Panc1 (cell line): ENCODE results near the gene ZNF831. TPM values are rescaled to one million over a fixed set of nuclear protein-coding genes. Genes with fewer than 3 reads are reported as not detected.

ENCODE experiments used
- ATAC-seq: fragments of 200-7000 bp; cut with Tn5 transposase; 2 replicates; pipeline ENCODE4 v1.9.1; 2020; ENCODE audit warnings: mild to moderate bottlenecking, moderate library complexity
- BruUV-seq: library from RNA; stranded (reverse); fragments of 400-500 nt; replicated peaks from 2 replicates; lab custom pipeline; 2021; lab: Mats Ljungman, UMichigan
- CTCF ChIA-PET: fragments of 300-600 bp; sonication (Branson Sonifier 250); formaldehyde crosslinking; loops from one replicate; lab custom pipeline; 2022; ENCODE audit warnings: antibody characterized with exemption; lab: Charles Lee
- POLR2A ChIA-PET: fragments of 300-600 bp; sonication (Branson Sonifier 250); formaldehyde crosslinking; loops from one replicate; lab custom pipeline; 2022; ENCODE audit warnings: antibody characterized with exemption; lab: Charles Lee
- DNase-seq: peaks from one replicate; pipeline ENCODE4 v3.0.0-alpha.2; 2010; ENCODE audit warnings: low read depth, low spot score
- H3K27ac ChIP-seq: 2 replicates; pipeline ENCODE4 v1.5.1; 2011; ENCODE audit warnings: mild to moderate bottlenecking, low read length, inconsistent platforms
- H3K27me3 ChIP-seq: fragments of 200-500 bp; sonication (Bioruptor generic); 2 replicates; pipeline ENCODE4 v1.6.0; 2014; ENCODE audit warnings: low read length, inconsistent platforms; ENCODE audit not compliant: control insufficient read depth, insufficient read depth
- H3K36me3 ChIP-seq: fragments of 200-500 bp; sonication (Bioruptor generic); 2 replicates; pipeline ENCODE4 v1.5.1; 2014; ENCODE audit warnings: inconsistent platforms, mild to moderate bottlenecking, low read length, moderate library complexity; ENCODE audit not compliant: control insufficient read depth, insufficient read depth
- H3K4me1 ChIP-seq: 2 replicates; pipeline ENCODE4 v1.5.1; 2011; ENCODE audit warnings: inconsistent platforms, mild to moderate bottlenecking, low read length, moderate library complexity; ENCODE audit not compliant: control insufficient read depth, insufficient read depth
- H3K4me3 ChIP-seq, 2 experiments: 2 replicates each; pipeline ENCODE4 v1.5.1; 2011 to 2012; ENCODE audit warnings: low read depth in 2 of 2, low read length in 2 of 2, mild to moderate bottlenecking in 2 of 2, inconsistent platforms in 1 of 2, moderate library complexity in 1 of 2
- H3K9me3 ChIP-seq: fragments of 200-500 bp; sonication (Bioruptor generic); 2 replicates; pipeline ENCODE4 v1.5.1; 2014; ENCODE audit warnings: low read depth, mild to moderate bottlenecking, inconsistent platforms, low read length, moderate library complexity; ENCODE audit not compliant: control insufficient read depth, insufficient read depth
- CTCF ChIP-seq: fragments of 450-650 bp; IDR thresholded peaks from 2 replicates; pipeline ENCODE4 v1.5.1; 2017; ENCODE audit warnings: mild to moderate bottlenecking
- POLR2AphosphoS5 ChIP-seq: IDR thresholded peaks from 2 replicates; pipeline ENCODE4 v1.6.1; 2012; ENCODE audit warnings: mild to moderate bottlenecking, low read depth, low read length, moderate library complexity
- REST ChIP-seq, 2 experiments: IDR thresholded peaks; 2 replicates each; pipeline ENCODE4 v1.6.1; 2011 to 2012; ENCODE audit warnings: low read depth in 2 of 2, control low read depth in 1 of 2, low read length in 1 of 2, mild to moderate bottlenecking in 1 of 2, moderate library complexity in 1 of 2; ENCODE audit not compliant: insufficient read depth in 1 of 2
- SIN3A ChIP-seq: IDR thresholded peaks from 2 replicates; pipeline ENCODE4 v1.6.1; 2012; ENCODE audit warnings: low read depth, mild to moderate bottlenecking, low read length, moderate library complexity, borderline replicate concordance; ENCODE audit not compliant: insufficient read depth
- TCF7L2 ChIP-seq: IDR thresholded peaks from 2 replicates; pipeline ENCODE4 v1.6.1; 2011; ENCODE audit warnings: mild to moderate bottlenecking, low read depth, low read length, inconsistent platforms
- in situ Hi-C: cut with HindIII; loops from 2 replicates; pipeline ENCODE4 v1.10.0; 2016; ENCODE audit warnings: low sequenced_read_pairs, low pct_unique_long_range_greater_than_20kb
- intact Hi-C: fragments of 100-400 bp; cut with micrococcal nuclease; formaldehyde crosslinking; loops from one replicate; pipeline ENCODE4 v1.10.0; 2022; ENCODE audit not compliant: unreplicated experiment
- total RNA-seq: library from RNA; stranded (reverse); gene quantifications from one replicate; pipeline ENCODE4 v1.2.1, GENCODE V29; 2021; ENCODE audit not compliant: unreplicated experiment

ZNF831 gene
- total RNA-seq, 1 experiment from 2014 or later: 0.03 TPM

- H3K27ac ChIP-seq: no peak overlapping the region
- ChIA-PET CTCF (no interaction called here), POLR2A (no interaction called here)
- DNase-seq: no peak
- intact Hi-C loops: no loop called here
- H3K4me1 ChIP-seq: no peaks in the 10 kb centered on the region
- BruUV-seq: no TSS peak
- no peak overlapping the region for H3K4me3 ChIP-seq
- H3K9me3 ChIP-seq: no peaks in the 10 kb centered on the region
- ATAC-seq: no peak
- peaks cover 13% of the 10 kb centered on the region for H3K27me3 ChIP-seq
- no peaks in the 10 kb centered on the region for H3K36me3 ChIP-seq
- in situ Hi-C loops: no loop called here
- no peak for TF ChIP-seq TCF7L2
- TF ChIP-seq SIN3A: no peak
- no peak for TF ChIP-seq REST (IDR thresholded peaks at IDR 0.05; ENCODE audit: insufficient read depth in 1 of 2, low read depth in 2 of 2, low read length in 1 of 2)
- TF ChIP-seq POLR2AphosphoS5: no peak
- TF ChIP-seq CTCF: no peak
Observed at GRCh38 chr20:59164686-59165391, 1.2 kb downstream of the ZNF831 start.

GRCh38 chr20:59165396-59165795 is 1.8 kb downstream of the ZNF831 start:
- in situ Hi-C loops: no loop called here
- Histone ChIP-seq H3K4me1 (no peaks in the 10 kb centered on the region), H3K36me3 (no peaks in the 10 kb centered on the region), H3K27me3 (peaks cover 14% of the 10 kb centered on the region), H3K27ac (no peak overlapping the region), H3K9me3 (no peaks in the 10 kb centered on the region), H3K4me3 (no peak overlapping the region)
- DNase-seq (no peak), ATAC-seq (no peak)
- ChIA-PET CTCF (no interaction called here), POLR2A (no interaction called here)
- intact Hi-C loops: no loop called here
- BruUV-seq: no TSS peak
- no peak for TF ChIP-seq TCF7L2
- TF ChIP-seq CTCF: no peak
- no peak for TF ChIP-seq REST (IDR thresholded peaks at IDR 0.05; ENCODE audit: insufficient read depth in 1 of 2, low read depth in 2 of 2, low read length in 1 of 2)
- no peak for TF ChIP-seq SIN3A
- TF ChIP-seq POLR2AphosphoS5: no peak
